HepG2 (cell line): ENCODE measurements around the gene REPIN1. TPM values are rescaled to one million over a fixed set of nuclear protein-coding genes. Genes with fewer than 3 reads are reported as not detected.

ENCODE experiments used
- ELF3 ChIP-seq: IDR thresholded peaks from 2 replicates; pipeline ENCODE4 v1.6.1; 2016; ENCODE audit warnings: missing genetic modification reagents, missing compliant biosample characterization
- LCORL ChIP-seq, 2 experiments: fragments of 450-650 bp in 1 of 2; sonication (generic) in 1 of 2; formaldehyde crosslinking in 1 of 2; IDR thresholded peaks; 2 replicates each; pipeline versions ENCODE4 v1.5.0 to v1.6.1; 2017 to 2020; ENCODE audit warnings: antibody characterized with exemption in 1 of 2, missing genetic modification reagents in 1 of 2
- NR2F6 ChIP-seq, 2 experiments: IDR thresholded peaks; 2 replicates each; pipeline ENCODE4 v1.6.1; 2016; ENCODE audit warnings: antibody characterized with exemption in 1 of 2, mild to moderate bottlenecking in 1 of 2
- POLR2A ChIP-seq, 2 experiments: IDR thresholded peaks; 2 replicates each; pipeline ENCODE4 v1.6.1; 2011; ENCODE audit warnings: low read depth in 2 of 2, low read length in 2 of 2, mild to moderate bottlenecking in 1 of 2, moderate library complexity in 1 of 2; ENCODE audit not compliant: insufficient read depth in 1 of 2
- RXRA ChIP-seq: sonication (generic); formaldehyde crosslinking; IDR thresholded peaks from 2 replicates; pipeline ENCODE4 v1.5.1; 2020; ENCODE audit warnings: missing genetic modification reagents
- STAG1 ChIP-seq: sonication (generic); formaldehyde crosslinking; IDR thresholded peaks from 2 replicates; pipeline ENCODE4 v1.4.0; 2020; ENCODE audit warnings: missing genetic modification reagents
- TBX2 ChIP-seq: sonication (generic); formaldehyde crosslinking; IDR thresholded peaks from 2 replicates; pipeline ENCODE4 v1.5.0; 2020; ENCODE audit warnings: missing genetic modification reagents, mild to moderate bottlenecking, borderline replicate concordance
- ZNF501 ChIP-seq: sonication (generic); formaldehyde crosslinking; IDR thresholded peaks from 2 replicates; pipeline ENCODE4 v1.5.1; 2020; ENCODE audit warnings: mild to moderate bottlenecking, moderate library complexity, missing genetic modification reagents
- polyA plus RNA-seq, 8 experiments: library from polyadenylated mRNA; depleted of rRNA in 3 of 8; stranded (reverse) in 7 of 8; unstranded in 1 of 8; fragments of >200 nt; fragmentation: Illumina TruSeq in 4 of 8; extraction: Trizol in 4 of 8; gene quantifications; 2 replicates each; pipeline versions ENCODE4 v1.2.1 to v1.2.3, GENCODE V29; 2011 to 2016; ENCODE audit warnings: low read depth in 4 of 8, missing spikeins in 1 of 8, mixed read lengths in 1 of 8; ENCODE audit not compliant: insufficient read depth in 1 of 8
- total RNA-seq, 5 experiments: library from RNA; depleted of rRNA; stranded (reverse); fragments of >200 nt; fragmentation: Illumina TruSeq; extraction: Trizol; gene quantifications; 2 replicates each; pipeline ENCODE4 v1.2.3, GENCODE V29; 2016; ENCODE audit warnings: low read depth in 1 of 5
- TF ChIP-seq, protein P1 (sequence below): sonication (generic); formaldehyde crosslinking; IDR thresholded peaks from 2 replicates; pipeline ENCODE4 v1.4.0; 2020; ENCODE audit warnings: missing genetic modification reagents
- TF ChIP-seq, protein P2 (sequence below): sonication (generic); formaldehyde crosslinking; IDR thresholded peaks from 2 replicates; pipeline ENCODE4 v1.4.0; 2020; ENCODE audit warnings: missing genetic modification reagents, borderline replicate concordance

Gene REPIN1
- total and polyA plus RNA-seq, 2 of the 13 experiments (the other 11 are each of a cell fraction or from before 2014, with no cell fraction given), result 69.9 to 108 TPM

DNA sequence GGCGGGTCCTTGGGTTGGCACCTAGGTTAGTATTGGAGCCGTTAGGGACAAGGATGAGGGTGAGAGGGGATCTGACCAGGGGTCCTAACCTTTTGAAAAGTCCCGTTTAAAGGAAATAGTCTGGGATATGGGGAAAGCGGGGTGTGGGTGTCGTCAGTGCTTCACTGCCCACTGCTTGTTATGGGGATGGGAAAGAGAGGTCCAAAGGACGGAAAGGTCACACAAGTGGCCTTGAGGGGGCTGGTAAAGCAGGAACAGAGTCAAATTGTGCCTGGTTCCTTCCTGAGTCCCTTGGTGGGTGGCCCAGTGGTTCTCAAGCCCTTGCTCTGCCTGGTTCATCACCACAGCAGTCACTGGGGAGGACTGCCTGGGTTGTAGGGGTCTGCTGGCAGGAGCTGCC lies 7.9 kb downstream of the REPIN1 start (continued):
- TF ChIP-seq STAG1 (0 out of 2 replicates have a peak, but pooled peaks have one; percentile 10), POLR2A (IDR thresholded peaks at IDR 0.05; ENCODE audit: insufficient read depth in 1 of 2, low read depth in 2 of 2, low read length in 2 of 2) (no peak; a peak in 2 of 4 replicates), RXRA (peak; percentile 23; the same call in 1 of the 2 replicates), ELF3 (0 out of 2 replicates have a peak, but pooled peaks have one; percentile 11), ZNF501 (CRISPR knock-in tag) (no peak), LCORL (IDR thresholded peaks at IDR 0.05) (no peak), LCORL (CRISPR knock-in tag; IDR thresholded peaks at IDR 0.05) (0 out of 2 replicates have a peak, but pooled peaks have one; percentile 52), NR2F6 (IDR thresholded peaks at IDR 0.05) (peak; percentile 61), NR2F6 (CRISPR knock-in tag; IDR thresholded peaks at IDR 0.05) (peak; percentile 73), TBX2 (CRISPR knock-in tag) (0 out of 2 replicates have a peak, but pooled peaks have one; percentile 15)
- TF ChIP-seq, protein P1, sequence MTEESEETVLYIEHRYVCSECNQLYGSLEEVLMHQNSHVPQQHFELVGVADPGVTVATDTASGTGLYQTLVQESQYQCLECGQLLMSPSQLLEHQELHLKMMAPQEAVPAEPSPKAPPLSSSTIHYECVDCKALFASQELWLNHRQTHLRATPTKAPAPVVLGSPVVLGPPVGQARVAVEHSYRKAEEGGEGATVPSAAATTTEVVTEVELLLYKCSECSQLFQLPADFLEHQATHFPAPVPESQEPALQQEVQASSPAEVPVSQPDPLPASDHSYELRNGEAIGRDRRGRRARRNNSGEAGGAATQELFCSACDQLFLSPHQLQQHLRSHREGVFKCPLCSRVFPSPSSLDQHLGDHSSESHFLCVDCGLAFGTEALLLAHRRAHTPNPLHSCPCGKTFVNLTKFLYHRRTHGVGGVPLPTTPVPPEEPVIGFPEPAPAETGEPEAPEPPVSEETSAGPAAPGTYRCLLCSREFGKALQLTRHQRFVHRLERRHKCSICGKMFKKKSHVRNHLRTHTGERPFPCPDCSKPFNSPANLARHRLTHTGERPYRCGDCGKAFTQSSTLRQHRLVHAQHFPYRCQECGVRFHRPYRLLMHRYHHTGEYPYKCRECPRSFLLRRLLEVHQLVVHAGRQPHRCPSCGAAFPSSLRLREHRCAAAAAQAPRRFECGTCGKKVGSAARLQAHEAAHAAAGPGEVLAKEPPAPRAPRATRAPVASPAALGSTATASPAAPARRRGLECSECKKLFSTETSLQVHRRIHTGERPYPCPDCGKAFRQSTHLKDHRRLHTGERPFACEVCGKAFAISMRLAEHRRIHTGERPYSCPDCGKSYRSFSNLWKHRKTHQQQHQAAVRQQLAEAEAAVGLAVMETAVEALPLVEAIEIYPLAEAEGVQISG (CRISPR knock-in tag), result 0 out of 2 replicates have a peak, but pooled peaks have one; percentile 42
- TF ChIP-seq, protein P2, sequence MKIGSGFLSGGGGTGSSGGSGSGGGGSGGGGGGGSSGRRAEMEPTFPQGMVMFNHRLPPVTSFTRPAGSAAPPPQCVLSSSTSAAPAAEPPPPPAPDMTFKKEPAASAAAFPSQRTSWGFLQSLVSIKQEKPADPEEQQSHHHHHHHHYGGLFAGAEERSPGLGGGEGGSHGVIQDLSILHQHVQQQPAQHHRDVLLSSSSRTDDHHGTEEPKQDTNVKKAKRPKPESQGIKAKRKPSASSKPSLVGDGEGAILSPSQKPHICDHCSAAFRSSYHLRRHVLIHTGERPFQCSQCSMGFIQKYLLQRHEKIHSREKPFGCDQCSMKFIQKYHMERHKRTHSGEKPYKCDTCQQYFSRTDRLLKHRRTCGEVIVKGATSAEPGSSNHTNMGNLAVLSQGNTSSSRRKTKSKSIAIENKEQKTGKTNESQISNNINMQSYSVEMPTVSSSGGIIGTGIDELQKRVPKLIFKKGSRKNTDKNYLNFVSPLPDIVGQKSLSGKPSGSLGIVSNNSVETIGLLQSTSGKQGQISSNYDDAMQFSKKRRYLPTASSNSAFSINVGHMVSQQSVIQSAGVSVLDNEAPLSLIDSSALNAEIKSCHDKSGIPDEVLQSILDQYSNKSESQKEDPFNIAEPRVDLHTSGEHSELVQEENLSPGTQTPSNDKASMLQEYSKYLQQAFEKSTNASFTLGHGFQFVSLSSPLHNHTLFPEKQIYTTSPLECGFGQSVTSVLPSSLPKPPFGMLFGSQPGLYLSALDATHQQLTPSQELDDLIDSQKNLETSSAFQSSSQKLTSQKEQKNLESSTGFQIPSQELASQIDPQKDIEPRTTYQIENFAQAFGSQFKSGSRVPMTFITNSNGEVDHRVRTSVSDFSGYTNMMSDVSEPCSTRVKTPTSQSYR, result peak; percentile 59; the same call in 1 of the 2 replicates
- TF ChIP-seq, all 625 proteins: peak for 17
